CD4-positive, alpha-beta memory T cell (primary cell): ENCODE data around the gene ARID1B. TPM values are rescaled to one million over a fixed set of nuclear protein-coding genes. Genes with fewer than 3 reads are reported as not detected.

Source experiments
- CTCF ChIA-PET: fragments of 350-600 bp; sonication (Branson Sonifier 250); formaldehyde crosslinking; loops from one replicate; lab custom pipeline; 2021; ENCODE audit warnings: inconsistent platforms; ENCODE audit not compliant: partially characterized antibody; lab: Charles Lee
- POLR2A ChIA-PET: fragments of 350-600 bp; sonication (Branson Sonifier 250); formaldehyde crosslinking; loops from one replicate; lab custom pipeline; 2021; ENCODE audit not compliant: partially characterized antibody; lab: Charles Lee
- DNase-seq, 5 donors: peaks; one replicate each; pipeline versions ENCODE4 v3.0.0 to v3.0.0-alpha.2; 2020 to 2022; ENCODE audit warnings: mixed read lengths in 1 of 5
- H3K27ac ChIP-seq: one replicate; pipeline ENCODE4 v1.7.0; 2013; ENCODE audit warnings: low read depth, low read length
- H3K27me3 ChIP-seq: 2 replicates; pipeline ENCODE4 v1.7.0; 2013; ENCODE audit warnings: mild to moderate bottlenecking, low read length, moderate library complexity; ENCODE audit not compliant: insufficient read depth
- H3K36me3 ChIP-seq: 2 replicates; pipeline ENCODE4 v1.7.0; 2013; ENCODE audit warnings: mild to moderate bottlenecking, low read length, moderate library complexity; ENCODE audit not compliant: insufficient read depth
- H3K4me1 ChIP-seq: 2 replicates; pipeline ENCODE4 v1.7.0; 2013; ENCODE audit warnings: mild to moderate bottlenecking, low read length, moderate library complexity; ENCODE audit not compliant: insufficient read depth
- H3K4me3 ChIP-seq, 2 donors: one replicate each; pipeline ENCODE4 v1.7.0; 2013; ENCODE audit warnings: low read length in 2 of 2, mild to moderate bottlenecking in 1 of 2
- H3K9me3 ChIP-seq, 2 donors: one replicate each; pipeline ENCODE4 v1.7.0; 2013; ENCODE audit warnings: low read length in 2 of 2, control low read depth in 1 of 2; ENCODE audit not compliant: control insufficient read depth in 1 of 2
- H3K27ac Mint-ChIP-seq, 7 donors: one replicate each; pipeline ENCODE4 v1.8.0; 2020 to 2021; ENCODE audit warnings: mixed read lengths in 7 of 7, mild to moderate bottlenecking in 6 of 7, inconsistent platforms in 3 of 7, moderate library complexity in 3 of 7
- H3K27me3 Mint-ChIP-seq, 2 donors: one replicate each; pipeline ENCODE4 v1.8.0; 2020 to 2021; ENCODE audit warnings: mixed read lengths in 2 of 2
- H3K36me3 Mint-ChIP-seq, 2 donors: one replicate each; pipeline ENCODE4 v1.8.0; 2020 to 2021; ENCODE audit warnings: mixed read lengths in 2 of 2, inconsistent platforms in 1 of 2, mild to moderate bottlenecking in 1 of 2
- H3K4me1 Mint-ChIP-seq, 4 donors: one replicate each; pipeline ENCODE4 v1.8.0; 2020 to 2021; ENCODE audit warnings: mixed read lengths in 4 of 4, mild to moderate bottlenecking in 1 of 4
- H3K4me3 Mint-ChIP-seq, 8 donors: one replicate each; pipeline ENCODE4 v1.8.0; 2020 to 2021; ENCODE audit warnings: mixed read lengths in 8 of 8, mild to moderate bottlenecking in 7 of 8, moderate library complexity in 6 of 8, inconsistent platforms in 3 of 8
- H3K9me3 Mint-ChIP-seq, 8 donors: one replicate each; pipeline ENCODE4 v1.8.0; 2020 to 2021; ENCODE audit warnings: mixed read lengths in 8 of 8, mild to moderate bottlenecking in 5 of 8, inconsistent platforms in 3 of 8, moderate library complexity in 1 of 8
- intact Hi-C: fragments of 100-400 bp; cut with micrococcal nuclease; formaldehyde crosslinking; loops from one replicate; pipeline ENCODE4 v1.15.1; 2023
- polyA plus RNA-seq, 2 donors: library from polyadenylated mRNA; unstranded; fragments of 300-500 nt; fragmentation: Illumina TruSeq; gene quantifications; one replicate each; pipeline ENCODE4 v1.2.3, GENCODE V29; 2021
- total RNA-seq, 2 experiments: library from RNA; stranded (reverse); gene quantifications; one replicate each; pipeline ENCODE4 v1.2.3, GENCODE V29; 2021

The ARID1B gene
- total and polyA plus RNA-seq, 4 experiments from 2014 or later = 5.4 to 131 (median 72.4) TPM

GRCh38 chr6:157056275-157056674 is 279.1 kb downstream of the ARID1B start:
- POLR2A ChIA-PET = interaction anchor here (0.8 kb wide), 1 partner anchor 32 kb away, joined by 3 read pairs; no protein-coding TSS in a partner anchor
- H3K4me3 Mint-ChIP-seq = peak overlapping the region in 3 of 8 donors; percentile 48 to 80 (median 51)

DNA sequence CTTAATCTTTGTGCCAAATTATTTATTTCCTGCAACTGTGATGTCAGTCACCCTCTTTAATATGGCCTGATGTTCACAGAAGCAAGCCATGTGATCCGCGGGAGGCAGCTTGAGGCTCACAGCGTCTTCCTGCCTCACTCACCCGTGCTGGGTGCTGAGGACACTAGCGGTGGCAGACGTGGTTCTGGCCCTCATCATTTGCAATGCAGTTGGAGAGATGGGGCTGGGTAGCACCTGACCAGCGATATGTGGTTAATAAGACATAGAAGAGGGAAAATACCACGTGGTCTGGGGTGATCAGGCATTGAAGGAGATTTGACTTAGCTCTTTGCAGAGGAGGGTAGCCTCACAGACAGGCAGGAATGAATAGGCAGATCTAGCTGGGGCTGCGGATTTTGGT is 281.4 kb downstream of the ARID1B start:
- Mint-ChIP-seq H3K27me3 (no peaks in the 10 kb centered on the region), H3K36me3 (peaks cover 0 to 3% of the 10 kb centered on the region in 2 donors), H3K27ac (peak overlapping the region in 5 of 7 donors; percentile 13 to 90 (median 61)), H3K4me1 (peaks cover 38 to 55% (median 45%) of the 10 kb centered on the region in 4 donors), H3K4me3 (peak overlapping the region in 4 of 8 donors; percentile 27 to 53 (median 31)), H3K9me3 (peaks cover 0 to 3% (median 0%) of the 10 kb centered on the region in 8 donors)
- Histone ChIP-seq H3K4me3 (no peak overlapping the region), H3K4me1 (peaks cover 46% of the 10 kb centered on the region), H3K27me3 (no peaks in the 10 kb centered on the region), H3K9me3 (no peaks in the 10 kb centered on the region), H3K36me3 (no peaks in the 10 kb centered on the region), H3K27ac (no peak overlapping the region)
- peak in 1 of 5 donors; percentile 12 for DNase-seq
- POLR2A ChIA-PET = no interaction called here
- CTCF ChIA-PET = no interaction called here
- intact Hi-C loops = no loop called here

More at GRCh38 chr6:157056275-157056674, 279.1 kb downstream of the ARID1B start:
- Mint-ChIP-seq H3K9me3 (peaks cover 0 to 3% (median 0%) of the 10 kb centered on the region in 8 donors), H3K27me3 (no peaks in the 10 kb centered on the region), H3K27ac (peak overlapping the region in 6 of 7 donors; percentile 42 to 95 (median 92)), H3K4me1 (peaks cover 33 to 56% (median 41%) of the 10 kb centered on the region in 4 donors), H3K36me3 (peaks cover 0 to 3% of the 10 kb centered on the region in 2 donors)
- CTCF ChIA-PET = interaction anchor here (0.7 to 1.0 kb wide), 2 partner anchors 11 to 136 kb away, joined by 3 to 6 read pairs; no protein-coding TSS in a partner anchor
- Histone ChIP-seq H3K36me3 (no peaks in the 10 kb centered on the region), H3K27ac (peak overlapping the region; percentile 18), H3K9me3 (no peaks in the 10 kb centered on the region), H3K27me3 (no peaks in the 10 kb centered on the region), H3K4me3 (no peak overlapping the region), H3K4me1 (peaks cover 40% of the 10 kb centered on the region)
- DNase-seq = no peak
- intact Hi-C loops = no loop called here

- Mint-ChIP-seq H3K4me3 (no peak overlapping the region), H3K27ac (peak overlapping the region in 4 of 7 donors; percentile 3 to 22 (median 6)), H3K27me3 (no peaks in the 10 kb centered on the region), H3K36me3 (peaks cover 0 to 6% of the 10 kb centered on the region in 2 donors), H3K4me1 (peaks cover 31 to 52% (median 39%) of the 10 kb centered on the region in 4 donors), H3K9me3 (peaks cover 0 to 3% (median 0%) of the 10 kb centered on the region in 8 donors)
- Histone ChIP-seq H3K27ac (no peak overlapping the region), H3K36me3 (no peaks in the 10 kb centered on the region), H3K4me1 (peaks cover 39% of the 10 kb centered on the region), H3K4me3 (no peak overlapping the region), H3K9me3 (no peaks in the 10 kb centered on the region), H3K27me3 (no peaks in the 10 kb centered on the region)
- ChIA-PET CTCF (no interaction called here), POLR2A (interaction anchor here (0.6 kb wide), 1 partner anchor 28 kb away, joined by 4 read pairs; no protein-coding TSS in a partner anchor)
- intact Hi-C loops = no loop called here
- DNase-seq = no peak
These were observed 282.6 kb downstream of the ARID1B start for GRCh38 chr6:157059781-157060180.

DNA sequence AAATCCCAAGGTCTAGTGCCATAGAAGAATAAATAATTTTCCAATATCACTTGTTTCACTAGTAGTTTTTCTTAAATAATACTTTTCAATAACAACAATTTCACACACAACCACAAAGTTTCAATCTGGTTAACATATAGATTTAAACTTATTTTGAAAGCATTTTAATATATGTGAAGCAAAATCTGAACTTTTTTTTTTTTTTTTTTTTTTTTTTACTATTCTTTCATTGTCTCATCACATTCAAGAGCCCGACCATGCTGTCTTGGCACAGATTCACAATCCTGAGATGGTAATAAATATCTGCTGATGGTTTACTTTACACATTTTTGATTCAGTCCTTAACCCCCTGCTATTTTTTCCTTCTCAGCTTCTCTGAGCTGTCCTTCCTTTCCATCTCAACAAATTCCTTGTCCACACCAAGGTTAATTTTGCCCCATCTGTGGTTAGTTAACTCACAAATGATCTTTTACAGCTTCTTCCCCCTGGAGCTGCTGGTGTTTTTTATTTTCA is 283.3 kb downstream of the ARID1B start:
- no peaks in the 10 kb centered on the region for H3K9me3 ChIP-seq
- H3K27ac Mint-ChIP-seq = no peak overlapping the region

DNA sequence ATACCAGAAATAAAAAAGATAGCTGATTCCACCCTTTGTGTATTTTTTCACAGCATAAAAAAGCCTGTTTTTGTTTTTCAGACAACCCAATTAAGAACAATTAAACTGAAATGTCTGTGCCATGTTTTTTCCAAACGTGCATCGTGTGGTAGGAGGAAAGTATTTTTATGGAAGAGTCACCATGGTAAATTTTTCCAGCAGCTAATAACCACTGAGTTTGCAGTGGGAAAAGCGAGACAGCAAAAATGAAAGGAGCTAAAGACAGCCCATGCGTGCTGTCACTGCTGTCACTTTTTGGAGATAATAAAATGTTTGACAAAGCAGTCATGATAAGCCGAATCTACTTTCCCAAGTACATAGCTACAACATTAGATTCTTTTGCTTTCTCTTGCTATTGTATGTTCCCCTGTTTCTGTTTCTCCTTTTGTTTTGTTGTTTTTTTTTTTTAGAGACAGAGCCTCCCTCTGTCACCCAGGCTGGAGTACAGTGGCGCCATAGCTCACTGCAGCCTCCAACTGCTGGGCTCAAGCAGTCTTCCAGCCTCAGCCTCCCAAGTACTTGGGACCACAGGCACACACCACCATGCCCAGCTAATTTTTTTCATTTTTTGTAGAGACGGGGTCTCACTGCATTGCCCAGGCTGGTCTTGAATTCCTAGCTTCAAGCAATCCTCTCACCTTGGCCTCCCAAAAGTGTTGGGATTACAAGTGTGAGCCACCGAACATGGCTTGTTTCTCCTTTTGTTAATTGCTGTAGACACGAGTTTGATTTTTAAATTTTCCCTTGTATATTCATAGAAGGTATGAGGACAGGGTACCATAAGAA is 284.8 kb downstream of the ARID1B start:
- Mint-ChIP-seq H3K36me3 (peaks cover 3 to 6% of the 10 kb centered on the region in 2 donors), H3K4me3 (no peak overlapping the region), H3K9me3 (no peaks in the 10 kb centered on the region), H3K27ac (no peak overlapping the region), H3K27me3 (no peaks in the 10 kb centered on the region), H3K4me1 (peaks cover 22 to 45% (median 29%) of the 10 kb centered on the region in 4 donors)
- Histone ChIP-seq H3K9me3 (no peaks in the 10 kb centered on the region), H3K4me3 (no peak overlapping the region), H3K27me3 (no peaks in the 10 kb centered on the region), H3K36me3 (no peaks in the 10 kb centered on the region), H3K27ac (no peak overlapping the region), H3K4me1 (peaks cover 23% of the 10 kb centered on the region)
- DNase-seq = no peak
- CTCF ChIA-PET = no interaction called here
- POLR2A ChIA-PET = no interaction called here
- intact Hi-C loops = no loop called here

More for the DNA sequence above, 283.3 kb downstream of the ARID1B start:
- Mint-ChIP-seq H3K4me3 (no peak overlapping the region), H3K4me1 (peaks cover 25 to 45% (median 33%) of the 10 kb centered on the region in 4 donors), H3K9me3 (no peaks in the 10 kb centered on the region), H3K27me3 (no peaks in the 10 kb centered on the region), H3K36me3 (peaks cover 0 to 6% of the 10 kb centered on the region in 2 donors)
- no peaks in the 10 kb centered on the region for H3K36me3 ChIP-seq
- intact Hi-C loops = no loop called here
- no peak overlapping the region for H3K4me3 ChIP-seq
- no peak for DNase-seq
- H3K27me3 ChIP-seq = no peaks in the 10 kb centered on the region
- H3K4me1 ChIP-seq = peaks cover 32% of the 10 kb centered on the region
- ChIA-PET POLR2A (no interaction called here), CTCF (no interaction called here)
- no peak overlapping the region for H3K27ac ChIP-seq

DNA sequence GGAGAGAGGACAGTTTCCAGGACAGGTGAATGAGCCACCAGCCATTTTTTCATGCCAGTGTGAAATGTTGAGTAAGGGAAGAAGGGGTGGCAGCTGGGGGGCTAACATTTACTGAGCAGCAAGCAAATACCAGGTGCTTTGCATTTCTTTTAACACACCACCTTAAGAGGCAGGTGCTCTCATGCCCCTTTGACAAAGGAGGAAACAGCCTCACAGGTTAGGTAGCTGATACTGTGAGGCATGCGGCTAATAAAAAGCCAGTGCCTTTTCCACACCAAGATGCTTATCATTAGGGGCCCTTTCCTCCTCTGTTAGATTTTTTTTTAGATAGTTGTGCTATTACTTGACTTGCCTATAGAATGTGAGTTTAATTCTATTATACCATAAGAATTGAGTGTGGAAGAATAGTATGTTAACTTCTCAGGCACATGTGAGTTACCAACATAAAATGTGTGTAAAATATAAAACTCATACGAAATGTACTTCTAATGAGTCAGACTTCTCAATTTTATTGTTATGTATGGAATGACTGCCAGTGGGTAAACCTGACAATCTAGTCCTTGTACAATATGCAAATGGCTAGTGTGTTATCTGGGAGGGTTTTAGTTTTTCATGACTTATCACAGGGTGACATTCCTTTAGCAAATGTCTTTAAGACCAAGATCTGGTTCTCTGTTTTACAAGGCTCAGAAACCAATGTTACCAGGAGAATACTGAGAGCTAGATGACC is 286.2 kb downstream of the ARID1B start:
- POLR2A ChIA-PET = interaction anchor here (1.0 kb wide), 1 partner anchor 11 kb away, joined by 3 read pairs; no protein-coding TSS in a partner anchor
- no peaks in the 10 kb centered on the region for H3K9me3 Mint-ChIP-seq
- H3K4me1 Mint-ChIP-seq = peaks cover 29 to 58% (median 39%) of the 10 kb centered on the region in 4 donors

More for the DNA sequence above, 286.2 kb downstream of the ARID1B start:
- H3K27me3 ChIP-seq = no peaks in the 10 kb centered on the region
- H3K4me1 ChIP-seq = peaks cover 36% of the 10 kb centered on the region
- H3K27ac Mint-ChIP-seq = peak overlapping the region in 2 of 7 donors; percentile 22 to 36
- CTCF ChIA-PET = no interaction called here
- no peak overlapping the region for H3K4me3 ChIP-seq
- H3K36me3 Mint-ChIP-seq = peaks cover 3 to 6% of the 10 kb centered on the region in 2 donors
- H3K27ac ChIP-seq = no peak overlapping the region
- no peaks in the 10 kb centered on the region for H3K27me3 Mint-ChIP-seq
- intact Hi-C loops = no loop called here
- H3K36me3 ChIP-seq = no peaks in the 10 kb centered on the region
- no peak overlapping the region for H3K4me3 Mint-ChIP-seq
- no peak for DNase-seq
- no peaks in the 10 kb centered on the region for H3K9me3 ChIP-seq
